KMS-11 (cell line): ENCODE measurements around the gene C4orf17.

Experiments used
- H2AFZ ChIP-seq: fragments of 200-600 bp; sonication (generic); 2 replicates; pipeline ENCODE4 v1.6.1; 2016; ENCODE audit warnings: antibody characterized with exemption, mixed run types, low read depth
- H3K27ac ChIP-seq: fragments of 200-600 bp; sonication (generic); 2 replicates; pipeline ENCODE4 v1.6.1; 2016; ENCODE audit warnings: mild to moderate bottlenecking, mixed run types
- H3K27me3 ChIP-seq: fragments of 200-600 bp; sonication (generic); 2 replicates; pipeline ENCODE4 v1.6.1; 2017; ENCODE audit warnings: mild to moderate bottlenecking, low read depth, mixed run types, moderate library complexity; ENCODE audit not compliant: insufficient read depth
- H3K36me3 ChIP-seq: fragments of 200-600 bp; sonication (generic); 2 replicates; pipeline ENCODE4 v1.6.1; 2017; ENCODE audit warnings: mild to moderate bottlenecking, mixed run types; ENCODE audit not compliant: insufficient read depth
- H3K4me1 ChIP-seq: fragments of 200-600 bp; sonication (generic); 2 replicates; pipeline ENCODE4 v1.6.1; 2016; ENCODE audit warnings: mild to moderate bottlenecking, low read depth, mixed run types; ENCODE audit not compliant: poor library complexity, severe bottlenecking
- H3K4me2 ChIP-seq: fragments of 200-600 bp; sonication (generic); 2 replicates; pipeline ENCODE4 v1.7.0; 2016; ENCODE audit warnings: mild to moderate bottlenecking, mixed run types
- H3K4me3 ChIP-seq: fragments of 200-600 bp; sonication (generic); IDR thresholded peaks from 2 replicates; pipeline ENCODE4 v1.6.1; 2017; ENCODE audit warnings: low read depth, low read length, mixed read lengths; ENCODE audit not compliant: insufficient read depth
- H3K79me2 ChIP-seq: fragments of 200-600 bp; sonication (generic); 2 replicates; pipeline ENCODE4 v1.6.1; 2016; ENCODE audit warnings: low read depth, mixed run types; ENCODE audit not compliant: insufficient read depth
- H3K9ac ChIP-seq: fragments of 200-600 bp; sonication (generic); 2 replicates; pipeline ENCODE4 v1.6.1; 2016; ENCODE audit warnings: mild to moderate bottlenecking, mixed run types
- H4K20me1 ChIP-seq: fragments of 200-600 bp; sonication (generic); 2 replicates; pipeline ENCODE4 v1.6.1; 2016; ENCODE audit warnings: mild to moderate bottlenecking, mixed run types; ENCODE audit not compliant: insufficient read depth
- TF ChIP-seq, protein P1 (sequence below): fragments of 200-600 bp; sonication (generic); conservative IDR thresholded peaks from 2 replicates; pipeline ENCODE4 v1.6.1; 2017; ENCODE audit warnings: low read depth, mild to moderate bottlenecking, antibody characterized with exemption, low read length, moderate library complexity, mixed read lengths

The C4orf17 gene

DNA sequence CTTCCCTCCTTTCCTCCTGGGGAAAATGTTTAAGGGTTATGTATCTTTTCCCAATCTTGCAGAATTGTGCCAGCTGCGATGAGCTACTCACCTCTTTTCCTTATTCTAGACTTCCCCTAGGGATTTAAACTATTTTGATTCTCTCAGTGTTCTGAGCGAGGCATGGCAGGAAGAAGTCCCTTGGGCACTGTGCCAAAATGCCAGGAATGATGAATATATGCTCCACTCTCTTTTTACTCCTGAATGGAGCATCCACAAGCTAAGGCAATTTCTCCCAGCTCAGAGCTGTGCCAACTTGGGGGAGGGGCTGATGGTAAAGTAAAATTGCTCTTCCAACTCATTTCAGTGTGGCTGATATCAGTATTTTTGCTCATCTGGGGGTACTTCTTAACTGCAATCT lies 4.0 kb upstream of the C4orf17 start:
- Histone ChIP-seq H3K36me3 (no peaks in the 10 kb centered on the region), H3K4me2 (no peak overlapping the region), H4K20me1 (no peaks in the 10 kb centered on the region), H3K4me1 (no peaks in the 10 kb centered on the region), H2AFZ (no peak overlapping the region), H3K27me3 (no peaks in the 10 kb centered on the region), H3K9ac (no peak overlapping the region), H3K79me2 (no peaks in the 10 kb centered on the region), H3K27ac (no peak overlapping the region), H3K4me3 (no peak overlapping the region)
- TF ChIP-seq, protein P1, sequence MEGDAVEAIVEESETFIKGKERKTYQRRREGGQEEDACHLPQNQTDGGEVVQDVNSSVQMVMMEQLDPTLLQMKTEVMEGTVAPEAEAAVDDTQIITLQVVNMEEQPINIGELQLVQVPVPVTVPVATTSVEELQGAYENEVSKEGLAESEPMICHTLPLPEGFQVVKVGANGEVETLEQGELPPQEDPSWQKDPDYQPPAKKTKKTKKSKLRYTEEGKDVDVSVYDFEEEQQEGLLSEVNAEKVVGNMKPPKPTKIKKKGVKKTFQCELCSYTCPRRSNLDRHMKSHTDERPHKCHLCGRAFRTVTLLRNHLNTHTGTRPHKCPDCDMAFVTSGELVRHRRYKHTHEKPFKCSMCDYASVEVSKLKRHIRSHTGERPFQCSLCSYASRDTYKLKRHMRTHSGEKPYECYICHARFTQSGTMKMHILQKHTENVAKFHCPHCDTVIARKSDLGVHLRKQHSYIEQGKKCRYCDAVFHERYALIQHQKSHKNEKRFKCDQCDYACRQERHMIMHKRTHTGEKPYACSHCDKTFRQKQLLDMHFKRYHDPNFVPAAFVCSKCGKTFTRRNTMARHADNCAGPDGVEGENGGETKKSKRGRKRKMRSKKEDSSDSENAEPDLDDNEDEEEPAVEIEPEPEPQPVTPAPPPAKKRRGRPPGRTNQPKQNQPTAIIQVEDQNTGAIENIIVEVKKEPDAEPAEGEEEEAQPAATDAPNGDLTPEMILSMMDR, result no peak

DNA sequence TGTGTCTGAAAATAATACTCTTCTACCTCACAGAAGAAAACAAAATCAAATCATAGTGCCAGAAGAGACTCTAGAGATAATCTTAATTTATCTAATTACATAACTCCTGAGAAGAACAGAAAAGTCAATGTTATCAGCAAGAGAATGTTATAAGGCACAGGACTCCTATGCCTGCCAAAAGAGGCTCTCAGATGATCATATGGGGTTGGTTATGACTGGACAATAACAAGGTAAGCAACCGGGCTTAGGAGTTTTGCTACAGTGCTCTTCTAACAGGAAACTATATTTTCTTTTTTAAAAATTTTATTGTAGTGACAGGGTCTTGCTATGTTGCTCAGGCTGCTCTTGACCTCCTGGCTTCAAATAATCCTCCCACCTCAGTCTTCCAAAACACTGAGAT lies 3.5 kb upstream of the C4orf17 start:
- H3K79me2 ChIP-seq, result no peaks in the 10 kb centered on the region
- H3K27me3 ChIP-seq, result no peaks in the 10 kb centered on the region
- no peak overlapping the region for H3K27ac ChIP-seq
- no peaks in the 10 kb centered on the region for H3K4me1 ChIP-seq
- H3K36me3 ChIP-seq, result no peaks in the 10 kb centered on the region
- H4K20me1 ChIP-seq, result no peaks in the 10 kb centered on the region
- H3K4me2 ChIP-seq, result no peak overlapping the region
- TF ChIP-seq, protein P1, result no peak
- no peak overlapping the region for H3K9ac ChIP-seq
- no peak overlapping the region for H3K4me3 ChIP-seq
- no peak overlapping the region for H2AFZ ChIP-seq

DNA sequence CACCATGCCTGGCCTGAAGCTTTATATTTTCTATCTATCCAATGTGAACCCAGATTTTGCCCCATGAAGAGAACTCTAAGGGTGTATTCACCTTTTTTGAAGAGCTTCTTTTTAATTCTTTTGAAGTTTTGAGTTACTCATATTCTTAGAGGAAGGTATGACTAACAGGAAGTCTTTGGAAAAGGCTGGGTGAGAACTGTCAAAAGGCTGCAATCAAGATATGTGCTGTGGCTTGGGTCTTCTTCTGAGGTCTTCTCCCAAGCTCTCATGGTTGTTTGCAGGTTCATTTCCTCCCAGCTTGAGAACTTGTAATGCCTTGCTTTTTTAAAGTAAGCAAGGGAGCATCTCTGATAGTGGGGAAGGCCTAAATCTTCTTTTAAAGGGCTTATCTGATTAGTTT lies 3.1 kb upstream of the C4orf17 start:
- Histone ChIP-seq H3K27me3 (no peaks in the 10 kb centered on the region), H3K36me3 (no peaks in the 10 kb centered on the region), H3K4me3 (no peak overlapping the region), H3K4me1 (no peaks in the 10 kb centered on the region), H3K79me2 (no peaks in the 10 kb centered on the region), H3K9ac (no peak overlapping the region), H3K27ac (no peak overlapping the region), H2AFZ (no peak overlapping the region), H3K4me2 (no peak overlapping the region), H4K20me1 (no peaks in the 10 kb centered on the region)
- TF ChIP-seq, protein P1, result no peak

DNA sequence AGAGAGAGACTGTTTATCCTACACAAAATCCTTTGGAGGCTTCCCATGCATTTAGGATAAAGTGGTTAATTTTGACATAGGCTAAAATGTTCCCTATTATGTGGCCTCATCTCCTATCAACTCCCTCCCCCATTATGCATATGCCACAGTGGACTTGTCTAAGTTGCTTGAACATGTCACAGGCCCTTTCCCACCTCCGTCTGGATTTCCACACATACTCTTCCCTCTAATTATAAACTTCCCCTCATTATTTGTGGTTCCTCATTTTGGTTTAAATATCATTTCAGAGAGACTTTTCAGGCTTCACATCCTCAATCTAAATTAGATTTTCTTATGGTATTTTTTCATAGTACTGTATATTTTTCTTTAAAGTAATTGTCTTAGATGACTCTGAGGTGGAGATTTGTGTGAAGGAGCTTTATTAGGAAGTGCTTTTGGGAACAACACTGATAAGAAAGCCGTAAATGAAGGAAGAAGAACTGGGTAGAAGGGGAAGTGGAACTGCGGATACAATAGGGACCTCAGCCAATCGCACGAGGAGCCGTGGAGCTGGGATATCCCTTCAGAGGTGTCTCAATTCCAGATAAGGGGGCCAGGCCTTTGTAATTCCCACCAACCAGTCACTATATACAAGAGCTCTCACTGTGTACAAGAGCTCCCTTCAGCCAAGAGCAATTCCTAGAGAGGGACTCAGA lies 7.9 kb downstream of the C4orf17 start:
- Histone ChIP-seq H3K27ac (no peak overlapping the region), H3K27me3 (no peaks in the 10 kb centered on the region), H2AFZ (no peak overlapping the region), H3K4me2 (no peak overlapping the region), H3K79me2 (no peaks in the 10 kb centered on the region), H3K4me3 (no peak overlapping the region), H3K36me3 (no peaks in the 10 kb centered on the region), H3K4me1 (no peaks in the 10 kb centered on the region), H4K20me1 (no peaks in the 10 kb centered on the region), H3K9ac (no peak overlapping the region)
- TF ChIP-seq, protein P1, result no peak
